DMS 273 (cell line): ENCODE measurements around the gene SH2D3A.
"Not testable (repeated sequence)": the region's sequence is repeated elsewhere in the genome, so short reads cannot be mapped to it uniquely, and the experiment has no call there.

Experiments
- DNase-seq: peaks from one replicate; lab custom pipeline; 2025; ENCODE audit not compliant: unreplicated experiment; lab: John Stamatoyannopoulos, UW

The SH2D3A gene

GRCh38 chr19:6790194-6791128 is 23.2 kb upstream of the SH2D3A start:
- no peak for DNase-seq

GRCh38 chr19:6788896-6789295 is 21.7 kb upstream of the SH2D3A start:
- no peak for DNase-seq

GRCh38 chr19:6787393-6787792 is 20.2 kb upstream of the SH2D3A start:
- no peak for DNase-seq

- no peak for DNase-seq
Observed at GRCh38 chr19:6779206-6779605, 12.0 kb upstream of the SH2D3A start.

GRCh38 chr19:6778386-6778785 is 11.2 kb upstream of the SH2D3A start:
- DNase-seq = no peak

- no peak for DNase-seq
Observed at GRCh38 chr19:6777434-6777833, 10.2 kb upstream of the SH2D3A start.

- no peak for DNase-seq
Observed at GRCh38 chr19:6776999-6777398, 9.8 kb upstream of the SH2D3A start.

- not testable (repeated sequence) for DNase-seq
Observed at GRCh38 chr19:6776045-6776444, 8.8 kb upstream of the SH2D3A start.

GRCh38 chr19:6774821-6775707 is 7.8 kb upstream of the SH2D3A start:
- peak; percentile 84 for DNase-seq

- no peak for DNase-seq
Observed at GRCh38 chr19:6773323-6773931, 6.2 kb upstream of the SH2D3A start.

GRCh38 chr19:6772866-6773322 is 5.7 kb upstream of the SH2D3A start:
- no peak for DNase-seq

GRCh38 chr19:6772028-6772865 is 5.0 kb upstream of the SH2D3A start, which contains the start of gene VAV1:
TSS of gene VAV1 (plus strand) at chr19:6772708. CDS start at chr19:6772808, 100 bp downstream.
- no peak for DNase-seq

GRCh38 chr19:6771648-6772027 is 4.4 kb upstream of the SH2D3A start:
- DNase-seq = not testable (repeated sequence)

- DNase-seq = peak; percentile 42
Observed at GRCh38 chr19:6769006-6769619, 1.9 kb upstream of the SH2D3A start.

GRCh38 chr19:6768236-6768785 is 1.1 kb upstream of the SH2D3A start:
- no peak for DNase-seq

GRCh38 chr19:6767081-6767356 is 216 bp downstream of the SH2D3A start:
- DNase-seq = no peak

GRCh38 chr19:6766357-6767080 is 716 bp downstream of the SH2D3A start:
- DNase-seq = no peak

- DNase-seq = no peak
Observed at GRCh38 chr19:6765738-6766356, 1.4 kb downstream of the SH2D3A start.
